Body of pancreas (tissue), 4 donors: ENCODE measurements around the gene SEMA3A. TPM values are rescaled to one million over a fixed set of nuclear protein-coding genes. Genes with fewer than 3 reads are reported as not detected.
"Not testable (repeated sequence)": the region's sequence is repeated elsewhere in the genome, so short reads cannot be mapped to it uniquely, and the experiment has no call there.

Experiments used
- ATAC-seq: fragments of 150-250 bp; one replicate; pipeline ENCODE4 v1.9.1; 2016
- DNase-seq, 4 donors: peaks; one replicate each; pipeline ENCODE4 v3.0.0-alpha.2; 2019
- H3K27ac ChIP-seq, 4 donors: fragments of 200-600 bp; sonication (generic); 1 replicate in 3 of 4; 2 replicates in 1 of 4; pipeline versions ENCODE4 v1.5.1 to v1.6.1; 2016 to 2019; ENCODE audit warnings: mild to moderate bottlenecking in 1 of 4, mixed read lengths in 1 of 4, moderate library complexity in 1 of 4
- H3K27me3 ChIP-seq, 2 donors: fragments of 200-600 bp; sonication (generic); one replicate each; pipeline ENCODE4 v1.6.0; 2016; ENCODE audit warnings: mild to moderate bottlenecking in 1 of 2
- H3K36me3 ChIP-seq, 2 donors: fragments of 200-600 bp; sonication (generic); replicated peaks in 1 of 2; 2 replicates each; pipeline ENCODE4 v1.5.1; 2016; ENCODE audit warnings: low read depth in 2 of 2; ENCODE audit not compliant: insufficient read depth in 1 of 2
- H3K4me1 ChIP-seq: fragments of 200-600 bp; sonication (generic); one replicate; pipeline ENCODE4 v1.6.0; 2016
- H3K4me3 ChIP-seq, 2 donors: fragments of 200-600 bp; sonication (generic); 1 replicate in 1 of 2; 2 replicates in 1 of 2; pipeline ENCODE4 v1.5.1; 2016 to 2019
- H3K9me3 ChIP-seq, 3 donors: fragments of 200-600 bp; sonication (generic); 1 replicate in 2 of 3; 2 replicates in 1 of 3; pipeline ENCODE4 v1.5.1; 2016
- POLR2A ChIP-seq, 3 donors: fragments of 450-650 bp; IDR thresholded peaks; one replicate each; pipeline ENCODE4 v1.6.1; 2016; ENCODE audit warnings: antibody characterized with exemption in 3 of 3, mild to moderate bottlenecking in 2 of 3
- WGBS, 2 donors: methylation state at CpG; one replicate each; pipeline ENCODE4 v1.1.5; 2017; 5-methylcytosine and 5-hydroxymethylcytosine counted together
- intact Hi-C: fragments of 100-400 bp; cut with DNase I; formaldehyde crosslinking; loops from one replicate; pipeline ENCODE4 v1.15.1; 2023
- total RNA-seq, 2 donors: library from RNA; depleted of rRNA; stranded (reverse); fragments of >200 nt; gene quantifications; one replicate each; pipeline ENCODE4 v1.1.0, GENCODE V29; 2016
- TF ChIP-seq, protein P1 (sequence below), 7 experiments: fragments of 450-650 bp in 4 of 7; fragments of 200-600 bp in 3 of 7; sonication (generic) in 3 of 7; IDR thresholded peaks; one replicate each; pipeline ENCODE4 v1.5.1; 2016 to 2019; ENCODE audit warnings: antibody characterized with exemption in 7 of 7

The SEMA3A gene
- total RNA-seq, 2 donors from 2014 or later: 0.33 to 2.6 TPM

DNA sequence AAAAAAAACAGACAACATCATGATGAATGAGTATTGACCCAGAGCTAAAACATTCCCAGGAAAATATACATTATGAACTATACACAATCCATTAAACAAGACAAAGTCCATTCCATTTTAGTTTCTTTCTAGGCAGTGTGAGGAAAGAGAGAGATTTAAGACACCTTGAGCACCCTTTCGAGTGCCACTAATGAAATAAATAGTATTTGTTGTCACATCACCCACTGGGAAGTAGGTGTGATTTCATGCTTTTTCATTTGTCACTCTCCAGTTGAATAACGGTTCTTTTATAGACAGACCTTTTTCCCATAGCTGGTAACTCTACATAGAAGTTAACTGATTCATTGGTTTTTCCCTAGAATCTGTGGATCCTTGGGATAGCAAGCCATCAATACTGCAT, 29.9 kb upstream of the SEMA3A start:
- intact Hi-C loops: no loop called here
- H3K9me3 ChIP-seq: no peaks in the 10 kb centered on the region
- H3K27ac ChIP-seq: no peak overlapping the region
- ATAC-seq: no peak
- H3K27me3 ChIP-seq: no peaks in the 10 kb centered on the region
- no peak overlapping the region for H3K4me3 ChIP-seq
- no peak for TF ChIP-seq POLR2A (IDR thresholded peaks at IDR 0.05)
- TF ChIP-seq, protein P1, sequence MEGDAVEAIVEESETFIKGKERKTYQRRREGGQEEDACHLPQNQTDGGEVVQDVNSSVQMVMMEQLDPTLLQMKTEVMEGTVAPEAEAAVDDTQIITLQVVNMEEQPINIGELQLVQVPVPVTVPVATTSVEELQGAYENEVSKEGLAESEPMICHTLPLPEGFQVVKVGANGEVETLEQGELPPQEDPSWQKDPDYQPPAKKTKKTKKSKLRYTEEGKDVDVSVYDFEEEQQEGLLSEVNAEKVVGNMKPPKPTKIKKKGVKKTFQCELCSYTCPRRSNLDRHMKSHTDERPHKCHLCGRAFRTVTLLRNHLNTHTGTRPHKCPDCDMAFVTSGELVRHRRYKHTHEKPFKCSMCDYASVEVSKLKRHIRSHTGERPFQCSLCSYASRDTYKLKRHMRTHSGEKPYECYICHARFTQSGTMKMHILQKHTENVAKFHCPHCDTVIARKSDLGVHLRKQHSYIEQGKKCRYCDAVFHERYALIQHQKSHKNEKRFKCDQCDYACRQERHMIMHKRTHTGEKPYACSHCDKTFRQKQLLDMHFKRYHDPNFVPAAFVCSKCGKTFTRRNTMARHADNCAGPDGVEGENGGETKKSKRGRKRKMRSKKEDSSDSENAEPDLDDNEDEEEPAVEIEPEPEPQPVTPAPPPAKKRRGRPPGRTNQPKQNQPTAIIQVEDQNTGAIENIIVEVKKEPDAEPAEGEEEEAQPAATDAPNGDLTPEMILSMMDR (IDR thresholded peaks at IDR 0.05): no peak
- H3K4me1 ChIP-seq: no peaks in the 10 kb centered on the region
- H3K36me3 ChIP-seq: no peaks in the 10 kb centered on the region
- WGBS, 2 donors: 54 to 66% methylated on average over 2 of the region's 2 CpGs
- DNase-seq: no peak

DNA sequence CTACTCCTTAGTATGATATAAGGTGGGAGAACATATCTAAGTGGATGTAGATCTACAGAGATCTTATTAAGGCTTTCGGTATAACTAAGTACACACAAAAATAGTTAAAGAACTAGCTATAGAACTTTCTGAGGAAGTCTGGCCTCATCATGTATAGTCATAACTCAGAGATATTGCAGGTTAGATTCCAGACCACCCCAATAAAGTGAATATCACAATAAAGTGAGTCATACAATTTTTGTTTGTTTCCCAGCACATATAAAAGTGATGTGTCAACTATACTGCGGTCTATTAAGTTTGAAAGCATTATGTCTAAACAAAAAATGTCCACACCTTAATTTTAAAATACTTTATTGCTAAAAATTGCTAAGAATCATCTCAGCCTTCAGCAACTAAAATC, 24.7 kb upstream of the SEMA3A start:
- Histone ChIP-seq H3K4me1 (no peaks in the 10 kb centered on the region), H3K27ac (no peak overlapping the region), H3K4me3 (no peak overlapping the region), H3K36me3 (no peaks in the 10 kb centered on the region), H3K9me3 (no peaks in the 10 kb centered on the region), H3K27me3 (no peaks in the 10 kb centered on the region)
- intact Hi-C loops: no loop called here
- WGBS, 2 donors: 91 to 96% methylated on average over 2 of the region's 2 CpGs
- DNase-seq: no peak
- TF ChIP-seq, protein P1 (IDR thresholded peaks at IDR 0.05): no peak
- no peak for TF ChIP-seq POLR2A (IDR thresholded peaks at IDR 0.05)
- ATAC-seq: no peak

DNA sequence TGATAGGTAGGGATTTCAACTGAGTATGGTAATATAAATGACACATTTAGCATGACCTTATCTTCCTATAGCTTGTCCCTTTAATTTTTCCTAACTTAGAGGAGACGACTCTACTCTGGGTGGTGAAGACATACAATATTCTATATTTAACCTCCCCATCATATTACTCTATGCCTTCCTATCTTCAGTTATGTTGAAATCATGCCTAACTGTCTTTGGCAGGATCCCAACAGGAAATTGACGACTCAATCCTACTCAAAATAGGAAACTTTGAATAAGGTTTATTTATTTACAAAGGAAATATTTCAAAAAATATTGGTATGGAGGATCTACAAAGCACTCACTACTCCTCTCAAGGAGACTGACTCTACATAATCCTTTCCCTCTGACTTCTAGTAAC, 24.1 kb upstream of the SEMA3A start:
- intact Hi-C loops: no loop called here
- TF ChIP-seq, protein P1 (IDR thresholded peaks at IDR 0.05): no peak
- TF ChIP-seq POLR2A (IDR thresholded peaks at IDR 0.05): no peak
- peak in 1 of 4 donors; percentile 13 for DNase-seq
- 26 to 29% methylated on average over 2 of the region's 2 CpGs for WGBS, 2 donors
- Histone ChIP-seq H3K4me3 (no peak overlapping the region), H3K9me3 (no peaks in the 10 kb centered on the region), H3K27ac (no peak overlapping the region), H3K27me3 (no peaks in the 10 kb centered on the region), H3K36me3 (no peaks in the 10 kb centered on the region), H3K4me1 (no peaks in the 10 kb centered on the region)
- ATAC-seq: no peak

DNA sequence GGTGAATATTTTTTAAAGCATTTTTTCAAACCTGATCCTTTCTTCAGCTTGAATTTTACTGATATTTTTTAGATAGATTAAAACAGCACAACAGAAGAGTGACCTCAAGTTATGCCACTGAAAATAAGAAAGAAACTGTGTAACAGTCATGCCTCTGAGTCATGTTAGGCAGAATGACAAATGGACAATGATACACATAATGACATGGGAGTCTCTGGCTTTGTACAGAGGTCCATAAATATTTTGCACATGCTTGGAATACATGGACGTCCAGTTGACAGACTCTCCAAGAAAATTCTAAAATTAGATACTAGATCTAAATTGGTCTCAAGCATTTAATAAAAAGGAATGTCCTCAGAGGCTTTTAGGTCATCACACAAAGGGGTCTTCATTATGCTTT, 21.9 kb upstream of the SEMA3A start:
- ATAC-seq (no peak), DNase-seq (no peak)
- intact Hi-C loops: no loop called here
- no peak overlapping the region for H3K4me3 ChIP-seq
- 38 to 46% methylated on average over 1 of the region's 1 CpG for WGBS, 2 donors
- no peaks in the 10 kb centered on the region for H3K27me3 ChIP-seq
- no peaks in the 10 kb centered on the region for H3K36me3 ChIP-seq
- H3K4me1 ChIP-seq: no peaks in the 10 kb centered on the region
- no peaks in the 10 kb centered on the region for H3K9me3 ChIP-seq
- TF ChIP-seq, protein P1 (IDR thresholded peaks at IDR 0.05): no peak
- TF ChIP-seq POLR2A (IDR thresholded peaks at IDR 0.05): no peak
- H3K27ac ChIP-seq: no peak overlapping the region

DNA sequence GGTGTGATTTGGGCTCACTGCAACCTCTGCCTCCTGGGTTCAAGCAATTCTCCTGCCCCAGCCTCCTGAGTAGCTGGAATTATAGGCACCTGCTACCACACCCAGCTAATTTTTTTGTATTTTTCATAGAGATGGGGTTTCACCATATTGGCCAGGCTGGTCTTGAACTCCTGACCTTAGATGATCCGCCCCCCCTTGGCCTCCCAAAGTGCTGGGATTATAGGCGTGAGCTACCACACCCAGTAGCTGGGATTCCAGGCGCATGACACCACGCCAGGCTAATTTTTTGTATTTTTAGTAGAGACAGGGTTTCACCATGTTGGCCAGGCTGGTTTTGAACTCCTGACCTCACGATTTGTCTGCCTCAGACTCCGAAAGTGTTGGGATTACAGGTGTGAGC, 20.2 kb upstream of the SEMA3A start:
- H3K9me3 ChIP-seq, DNase-seq, ATAC-seq, H3K4me3 ChIP-seq, H3K36me3 ChIP-seq, H3K27ac ChIP-seq, H3K4me1 ChIP-seq, intact Hi-C loops, H3K27me3 ChIP-seq: not testable (repeated sequence)
- WGBS, 2 donors: 66 to 77% methylated on average over 6 of the region's 6 CpGs
